Colon (tissue), 2 donors: ENCODE results near the gene SLC2A8.

Source experiments
- FAIRE-seq: peaks from 2 replicates; lab custom pipeline; 2012; peaks lifted over from hg19 to GRCh38; lab: Jason Lieb, UNC
- donor health status: control.
- donor health status: control.

SLC2A8 gene

GRCh38 chr9:127382541-127382940 lies 14.4 kb upstream of the SLC2A8 start:
- no peak for FAIRE-seq

GRCh38 chr9:127384016-127384730 lies 12.8 kb upstream of the SLC2A8 start:
- no peak for FAIRE-seq

- FAIRE-seq: no peak
Measured at GRCh38 chr9:127384901-127385300, 12.1 kb upstream of the SLC2A8 start.

- no peak for FAIRE-seq
Measured at GRCh38 chr9:127386249-127386648, 10.7 kb upstream of the SLC2A8 start.

- FAIRE-seq: no peak
Measured at GRCh38 chr9:127386981-127387380, 10.0 kb upstream of the SLC2A8 start.

- FAIRE-seq: no peak
Measured at GRCh38 chr9:127388037-127388855, 8.7 kb upstream of the SLC2A8 start.

- no peak for FAIRE-seq
Measured at GRCh38 chr9:127388856-127389238, 8.1 kb upstream of the SLC2A8 start.

GRCh38 chr9:127389381-127390247 lies 7.4 kb upstream of the SLC2A8 start:
- FAIRE-seq: no peak

GRCh38 chr9:127390248-127390545 lies 6.8 kb upstream of the SLC2A8 start:
- FAIRE-seq: no peak

GRCh38 chr9:127390563-127390962 lies 6.4 kb upstream of the SLC2A8 start:
- no peak for FAIRE-seq

- no peak for FAIRE-seq
Measured at GRCh38 chr9:127392166-127392565, 4.8 kb upstream of the SLC2A8 start.

GRCh38 chr9:127392976-127393375 lies 4.0 kb upstream of the SLC2A8 start:
- no peak for FAIRE-seq

GRCh38 chr9:127393645-127394044 lies 3.3 kb upstream of the SLC2A8 start:
- FAIRE-seq: no peak

- FAIRE-seq: no peak
Measured at GRCh38 chr9:127395497-127396252, 1.3 kb upstream of the SLC2A8 start.

GRCh38 chr9:127396253-127396807 lies 639 bp upstream of the SLC2A8 start:
- FAIRE-seq: no peak

GRCh38 chr9:127397646-127398274 lies 791 bp downstream of the SLC2A8 start:
- FAIRE-seq: no peak

- no peak for FAIRE-seq
Measured at GRCh38 chr9:127398275-127398647, 1.3 kb downstream of the SLC2A8 start.

GRCh38 chr9:127398715-127399400 lies 1.9 kb downstream of the SLC2A8 start:
- no peak for FAIRE-seq

- no peak for FAIRE-seq
Measured at GRCh38 chr9:127399736-127400269, 2.8 kb downstream of the SLC2A8 start.

- no peak for FAIRE-seq
Measured at GRCh38 chr9:127402401-127403090, 5.6 kb downstream of the SLC2A8 start.
